ENCODE data around the gene UGT1A10.

Gene UGT1A10

GRCh38 chr2:233813236-233814055 is 177.2 kb downstream of the UGT1A10 start:
- Mint-ChIP-seq H3K4me3 (no peak overlapping the region), H3K27me3 (peaks cover 40% of the 10 kb centered on the region), H3K4me1 (no peaks in the 10 kb centered on the region), H3K36me3 (no peaks in the 10 kb centered on the region), H3K9me3 (no peaks in the 10 kb centered on the region), H3K27ac (no peak overlapping the region)
- CTCF ChIA-PET: no interaction called here
- DNase-seq: no peak

GRCh38 chr2:233814056-233814835 is 178.0 kb downstream of the UGT1A10 start:
- CTCF ChIA-PET: no interaction called here
- H3K27ac Mint-ChIP-seq: no peak overlapping the region
- no peaks in the 10 kb centered on the region for H3K4me1 Mint-ChIP-seq
- DNase-seq: peak; percentile 19
- H3K9me3 Mint-ChIP-seq: no peaks in the 10 kb centered on the region
- H3K27me3 Mint-ChIP-seq: peaks cover 35% of the 10 kb centered on the region
- H3K4me3 Mint-ChIP-seq: no peak overlapping the region
- H3K36me3 Mint-ChIP-seq: no peaks in the 10 kb centered on the region

DNA sequence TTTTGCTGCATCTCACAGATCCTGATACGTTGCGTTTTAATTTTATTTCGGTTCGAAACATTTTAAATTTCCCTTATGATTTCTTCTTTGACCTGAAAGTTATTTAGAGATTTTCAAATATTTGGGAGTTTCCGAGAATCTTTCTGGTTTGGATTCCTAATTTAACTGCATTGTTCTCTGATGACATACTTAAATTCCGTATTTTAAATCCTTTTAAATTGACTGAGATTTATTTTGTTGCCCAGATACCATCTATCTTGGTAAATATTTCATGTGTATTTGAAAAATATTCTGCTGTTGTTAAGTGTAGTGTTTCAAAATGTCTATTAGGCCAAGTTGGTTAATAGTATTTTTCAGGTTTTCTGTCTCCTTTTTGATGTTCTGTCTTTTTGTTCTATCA is 179.6 kb downstream of the UGT1A10 start:
- H3K27ac Mint-ChIP-seq: no peak overlapping the region
- no peaks in the 10 kb centered on the region for H3K9me3 Mint-ChIP-seq
- no peak overlapping the region for H3K4me3 Mint-ChIP-seq
- peaks cover 27% of the 10 kb centered on the region for H3K27me3 Mint-ChIP-seq
- no peaks in the 10 kb centered on the region for H3K4me1 Mint-ChIP-seq
- no peak for DNase-seq
- CTCF ChIA-PET: no interaction called here
- H3K36me3 Mint-ChIP-seq: no peaks in the 10 kb centered on the region

- Mint-ChIP-seq H3K9me3 (no peaks in the 10 kb centered on the region), H3K27me3 (peaks cover 26% of the 10 kb centered on the region), H3K4me3 (no peak overlapping the region), H3K36me3 (no peaks in the 10 kb centered on the region), H3K27ac (no peak overlapping the region), H3K4me1 (no peaks in the 10 kb centered on the region)
- CTCF ChIA-PET: no interaction called here
- no peak for DNase-seq
These were observed 180.1 kb downstream of the UGT1A10 start for GRCh38 chr2:233816334-233816733.

GRCh38 chr2:233816771-233817170 is 180.5 kb downstream of the UGT1A10 start:
- Mint-ChIP-seq H3K4me1 (no peaks in the 10 kb centered on the region), H3K27ac (no peak overlapping the region), H3K4me3 (no peak overlapping the region), H3K27me3 (peaks cover 26% of the 10 kb centered on the region), H3K9me3 (no peaks in the 10 kb centered on the region), H3K36me3 (no peaks in the 10 kb centered on the region)
- CTCF ChIA-PET: no interaction called here
- DNase-seq: no peak

DNA sequence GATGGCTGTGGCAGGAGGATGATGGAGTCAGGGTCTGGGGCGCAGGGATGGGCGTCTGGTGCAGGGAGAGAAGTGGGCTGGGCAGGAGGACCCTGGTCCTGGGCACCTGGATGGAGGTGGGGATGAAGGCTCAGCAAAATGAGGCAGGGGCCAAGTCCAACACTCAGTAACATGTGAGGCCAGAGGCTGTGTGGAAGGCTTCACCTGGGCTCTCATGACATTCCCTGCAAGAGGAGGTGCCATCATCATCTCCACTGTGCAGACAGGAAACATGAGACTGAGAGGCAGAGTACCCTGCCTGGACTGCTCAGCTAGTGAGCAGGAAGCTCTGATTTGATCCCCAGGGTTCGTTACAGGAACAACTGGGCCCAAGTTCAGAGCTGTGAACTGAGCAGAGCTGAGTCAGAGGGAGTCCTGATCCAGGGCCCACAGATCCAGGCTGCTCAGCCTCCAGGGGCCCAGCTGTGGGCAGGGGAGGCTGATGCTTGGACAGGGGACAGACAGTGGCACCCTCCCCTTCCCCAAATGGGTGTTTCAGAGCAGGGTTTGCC is 181.2 kb downstream of the UGT1A10 start:
- H3K36me3 Mint-ChIP-seq: no peaks in the 10 kb centered on the region
- H3K4me3 Mint-ChIP-seq: no peak overlapping the region
- CTCF ChIA-PET: no interaction called here
- H3K9me3 Mint-ChIP-seq: no peaks in the 10 kb centered on the region
- no peak overlapping the region for H3K27ac Mint-ChIP-seq
- H3K27me3 Mint-ChIP-seq: peaks cover 26% of the 10 kb centered on the region
- H3K4me1 Mint-ChIP-seq: no peaks in the 10 kb centered on the region
- peak; percentile 16 for DNase-seq

DNA sequence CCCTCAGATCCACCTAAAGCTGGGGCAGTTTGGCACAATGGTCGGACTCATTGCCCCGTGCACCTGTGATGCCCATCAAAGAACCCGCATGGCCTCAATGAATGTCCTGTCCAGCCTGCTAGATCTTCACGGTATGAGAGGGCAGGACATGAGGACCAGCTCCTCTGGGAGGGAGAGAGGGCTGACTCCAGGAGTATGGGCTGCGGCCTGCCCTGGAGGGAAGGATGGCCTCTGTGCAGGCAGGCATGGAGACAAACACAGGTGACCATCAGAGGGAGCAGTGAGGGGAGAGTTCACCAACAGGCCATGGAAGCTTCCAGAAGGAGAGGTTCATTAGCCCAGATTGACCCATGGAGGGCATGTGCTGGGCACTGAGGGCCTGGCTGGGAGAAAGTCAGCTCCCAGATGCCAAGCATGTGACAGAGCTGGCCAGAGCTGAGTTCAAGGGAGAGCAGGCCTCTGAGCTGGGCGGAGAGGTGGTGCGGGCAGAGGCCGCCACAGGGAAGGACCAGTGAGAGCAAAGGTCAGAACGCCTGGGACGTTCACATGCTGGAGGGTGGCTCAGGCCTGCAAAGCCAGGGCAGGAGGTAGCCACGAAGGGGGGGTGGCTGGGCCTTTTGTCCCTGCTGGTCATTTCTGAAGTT is 181.9 kb downstream of the UGT1A10 start:
- no peaks in the 10 kb centered on the region for H3K9me3 Mint-ChIP-seq
- no peak overlapping the region for H3K27ac Mint-ChIP-seq
- peak; percentile 18 for DNase-seq
- H3K4me3 Mint-ChIP-seq: no peak overlapping the region
- CTCF ChIA-PET: no interaction called here
- no peaks in the 10 kb centered on the region for H3K4me1 Mint-ChIP-seq
- peaks cover 26% of the 10 kb centered on the region for H3K27me3 Mint-ChIP-seq
- H3K36me3 Mint-ChIP-seq: no peaks in the 10 kb centered on the region

- Mint-ChIP-seq H3K27ac (no peak overlapping the region), H3K4me3 (no peak overlapping the region), H3K4me1 (no peaks in the 10 kb centered on the region), H3K9me3 (no peaks in the 10 kb centered on the region), H3K27me3 (peaks cover 29% of the 10 kb centered on the region), H3K36me3 (no peaks in the 10 kb centered on the region)
- CTCF ChIA-PET: no interaction called here
- peak; percentile 6 for DNase-seq
These were observed 182.7 kb downstream of the UGT1A10 start for GRCh38 chr2:233818639-233819621.

- DNase-seq: peak; percentile 17
- H3K9me3 Mint-ChIP-seq: no peaks in the 10 kb centered on the region
- H3K27ac Mint-ChIP-seq: no peak overlapping the region
- CTCF ChIA-PET: no interaction called here
- no peak overlapping the region for H3K4me3 Mint-ChIP-seq
- H3K4me1 Mint-ChIP-seq: no peaks in the 10 kb centered on the region
- H3K27me3 Mint-ChIP-seq: peaks cover 23% of the 10 kb centered on the region
- no peaks in the 10 kb centered on the region for H3K36me3 Mint-ChIP-seq
These were observed 183.9 kb downstream of the UGT1A10 start for GRCh38 chr2:233819884-233820773.

GRCh38 chr2:233820774-233821105 is 184.5 kb downstream of the UGT1A10 start:
- CTCF ChIA-PET: no interaction called here
- H3K36me3 Mint-ChIP-seq: no peaks in the 10 kb centered on the region
- H3K27me3 Mint-ChIP-seq: peaks cover 24% of the 10 kb centered on the region
- no peaks in the 10 kb centered on the region for H3K9me3 Mint-ChIP-seq
- DNase-seq: peak; percentile 4
- no peak overlapping the region for H3K4me3 Mint-ChIP-seq
- no peak overlapping the region for H3K27ac Mint-ChIP-seq
- H3K4me1 Mint-ChIP-seq: no peaks in the 10 kb centered on the region

DNA sequence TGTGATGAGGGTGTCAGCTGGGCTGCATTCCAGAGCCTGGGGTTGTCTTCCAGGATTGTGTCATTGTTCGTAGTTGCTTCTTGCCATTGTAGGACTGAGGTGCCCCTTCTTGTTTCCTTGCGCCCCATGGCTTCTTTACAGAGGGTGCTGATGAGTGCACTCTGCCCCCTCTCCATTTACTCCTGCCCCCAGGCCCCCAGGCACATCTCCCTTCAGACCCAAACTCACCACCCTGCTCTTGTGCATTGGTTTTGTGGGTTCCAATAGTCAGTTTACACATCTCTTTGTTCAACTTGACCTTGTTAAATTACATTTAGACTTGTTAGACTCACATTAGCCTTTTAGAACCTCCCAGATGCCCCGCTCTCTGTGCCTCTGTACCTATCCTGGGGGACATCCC is 184.9 kb downstream of the UGT1A10 start:
- Mint-ChIP-seq H3K36me3 (no peaks in the 10 kb centered on the region), H3K4me1 (no peaks in the 10 kb centered on the region), H3K4me3 (no peak overlapping the region), H3K27ac (no peak overlapping the region), H3K9me3 (no peaks in the 10 kb centered on the region), H3K27me3 (peaks cover 24% of the 10 kb centered on the region)
- peak; percentile 14 for DNase-seq
- CTCF ChIA-PET: no interaction called here

- H3K27ac Mint-ChIP-seq: no peak overlapping the region
- H3K4me1 Mint-ChIP-seq: no peaks in the 10 kb centered on the region
- no peak overlapping the region for H3K4me3 Mint-ChIP-seq
- DNase-seq: peak; percentile 8
- peaks cover 20% of the 10 kb centered on the region for H3K27me3 Mint-ChIP-seq
- H3K9me3 Mint-ChIP-seq: no peaks in the 10 kb centered on the region
- no peaks in the 10 kb centered on the region for H3K36me3 Mint-ChIP-seq
- CTCF ChIA-PET: no interaction called here
These were observed 185.5 kb downstream of the UGT1A10 start for GRCh38 chr2:233821709-233822100.

Data from activated naive CD4-positive, alpha-beta T cell treated with anti-CD3 and anti-CD28 coated beads, Interleukin-2, amount 10 ng/mL, durations not matched to agents 7 days and 5 days (primary cell).